GM21529 (cell line): ENCODE results near the gene SIRT5.

ENCODE experiments used
- ATAC-seq: cut with Tn5 transposase; IDR thresholded peaks from one replicate; pipeline ENCODE4 v1.9.1; 2021; ENCODE audit not compliant: unreplicated experiment

Gene SIRT5

GRCh38 chr6:13574571-13575376 lies at the start of gene SIRT5:
SIRT5 (plus strand) TSS chr6:13574601; CDS start chr6:13584111, 9,510 bp downstream.
- ATAC-seq = peak; percentile 81

DNA sequence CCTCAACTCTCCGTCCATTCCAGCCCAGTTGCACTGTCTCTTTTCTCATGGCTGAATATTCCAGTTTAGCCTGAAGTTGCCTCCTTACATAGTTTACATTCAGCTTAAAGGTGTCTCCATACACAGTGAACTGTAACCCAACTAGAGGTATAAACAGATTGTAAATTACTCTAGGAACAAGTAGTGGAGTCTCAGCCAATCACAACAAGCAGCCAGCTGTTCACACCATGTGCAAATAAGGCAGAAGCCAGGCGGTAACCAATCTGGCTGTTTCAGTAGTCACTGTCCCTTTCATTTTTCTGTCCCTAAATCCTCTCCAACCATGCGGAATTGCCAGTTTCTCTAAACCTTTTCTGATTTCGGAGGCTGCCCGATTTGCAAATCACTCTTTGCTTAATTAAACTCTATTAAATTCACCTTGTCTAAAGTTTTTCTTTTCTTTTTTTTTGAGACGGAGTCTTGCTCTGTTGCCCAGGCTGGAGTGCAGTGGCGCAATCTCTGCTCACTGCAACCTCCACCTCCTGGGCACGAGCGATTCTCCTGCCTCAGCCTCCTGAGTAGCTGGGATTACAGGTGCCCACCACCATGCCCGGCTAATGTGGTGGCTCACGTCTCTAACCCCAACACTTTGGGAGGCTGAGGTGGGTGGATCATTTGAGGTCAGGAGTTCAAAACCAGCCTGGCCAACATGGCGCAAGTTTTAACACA lies 49.4 kb upstream of the SIRT5 start:
- ATAC-seq = no peak

DNA sequence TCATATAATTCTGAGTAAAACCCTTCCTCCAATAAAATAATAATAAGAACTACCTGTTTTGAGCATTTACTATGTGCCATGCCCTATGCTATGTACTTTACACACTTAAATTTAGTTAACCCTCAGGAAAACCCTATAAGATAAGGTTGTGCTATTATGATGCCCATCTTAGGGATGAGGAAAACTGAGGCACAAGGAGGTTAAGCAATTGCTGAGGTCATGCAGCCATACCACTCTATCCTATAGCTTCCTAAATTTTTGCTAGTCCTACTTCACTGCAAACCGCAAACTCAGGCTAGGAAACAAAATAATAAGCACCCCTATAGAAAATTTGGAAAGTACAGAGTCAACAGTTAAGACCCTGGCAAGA lies 48.1 kb upstream of the SIRT5 start:
- ATAC-seq = no peak

- ATAC-seq = peak; percentile 83
Observed at GRCh38 chr6:13526727-13527670, 47.4 kb upstream of the SIRT5 start.

- ATAC-seq = no peak
Observed at GRCh38 chr6:13527671-13528056, 46.7 kb upstream of the SIRT5 start.

GRCh38 chr6:13528232-13528631 lies 46.2 kb upstream of the SIRT5 start:
- no peak for ATAC-seq

DNA sequence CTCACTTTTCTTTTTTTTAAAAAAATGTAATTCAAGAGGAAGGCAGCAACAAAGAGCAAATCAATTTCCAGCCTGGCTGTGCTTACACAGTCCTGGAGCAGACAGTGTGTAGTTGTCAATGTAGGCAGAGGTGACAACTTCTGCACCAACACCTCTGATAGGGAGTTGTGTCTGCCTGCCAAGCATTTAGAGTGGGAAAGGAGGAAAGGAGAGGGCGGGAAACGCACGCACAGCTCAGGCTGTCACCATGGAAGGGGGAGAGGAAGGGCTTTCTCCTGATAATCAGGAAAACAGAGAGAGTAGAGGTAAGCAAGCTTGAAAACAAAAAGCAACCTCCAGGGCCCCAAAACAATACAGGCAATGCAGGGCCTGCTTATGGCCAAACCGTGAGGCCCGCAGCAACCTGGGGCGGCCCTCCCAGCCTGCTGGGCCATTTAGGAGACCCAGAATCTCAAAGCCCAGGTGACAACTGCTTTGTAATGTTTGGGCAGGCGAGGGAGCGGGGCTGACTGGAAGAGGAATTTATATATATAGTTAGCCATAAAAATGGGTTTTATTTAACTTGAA lies 45.5 kb upstream of the SIRT5 start:
- no peak for ATAC-seq

DNA sequence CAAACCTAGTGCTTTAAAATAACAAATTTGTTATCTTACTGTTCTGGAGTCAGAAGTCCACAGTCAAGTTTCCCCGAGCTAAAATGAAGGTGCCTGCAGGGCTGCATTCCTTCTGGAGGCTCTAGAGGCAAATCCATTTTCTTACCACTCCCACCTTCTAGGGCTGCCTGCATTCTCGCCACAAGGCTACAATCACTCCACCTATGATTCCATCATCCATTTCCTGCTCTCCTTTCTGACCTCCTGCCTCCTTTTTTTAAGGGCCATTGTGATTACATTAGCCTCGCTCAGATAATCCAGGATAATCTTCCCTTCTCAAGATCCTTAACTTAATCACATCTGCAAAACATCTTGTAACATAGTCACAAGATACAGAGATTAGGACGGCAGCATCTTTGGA lies 42.4 kb upstream of the SIRT5 start:
- ATAC-seq = no peak

- no peak for ATAC-seq
Observed at GRCh38 chr6:13534536-13534935, 39.9 kb upstream of the SIRT5 start.

- ATAC-seq = no peak
Observed at GRCh38 chr6:13535306-13535705, 39.1 kb upstream of the SIRT5 start.

DNA sequence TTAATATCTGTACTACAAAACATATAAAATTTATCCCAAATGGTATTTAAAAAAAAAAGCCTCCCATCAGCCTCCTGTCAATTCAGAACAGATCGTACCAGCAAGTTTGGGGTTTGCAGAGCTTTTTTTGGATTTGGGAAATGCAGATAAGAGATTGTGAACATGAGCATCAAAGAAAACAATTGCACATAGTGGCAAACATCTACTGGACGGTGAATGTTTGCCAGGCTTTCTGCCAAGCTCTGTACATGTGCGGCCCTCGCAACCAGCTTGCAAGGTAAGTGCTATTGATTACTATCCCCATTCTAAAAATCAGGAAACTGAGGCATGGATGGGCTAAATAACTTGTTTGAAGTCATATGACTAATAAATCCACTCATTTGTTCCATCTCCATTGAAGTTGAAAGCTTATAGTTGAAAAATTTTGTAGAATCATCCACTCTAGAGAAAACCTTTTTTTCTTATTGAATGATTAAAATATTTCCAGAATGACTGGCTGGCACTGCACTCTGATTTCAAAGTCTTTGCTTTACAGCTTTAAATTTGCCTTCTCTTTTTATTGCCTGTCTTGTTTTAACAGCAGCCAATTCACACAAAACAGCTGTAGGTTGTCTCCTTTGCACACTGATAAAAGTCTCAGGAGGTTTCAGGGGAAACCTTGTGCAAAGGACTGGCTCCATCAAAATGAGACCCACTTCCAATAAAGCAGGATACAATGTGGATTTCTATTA lies 37.4 kb upstream of the SIRT5 start:
- ATAC-seq = no peak

DNA sequence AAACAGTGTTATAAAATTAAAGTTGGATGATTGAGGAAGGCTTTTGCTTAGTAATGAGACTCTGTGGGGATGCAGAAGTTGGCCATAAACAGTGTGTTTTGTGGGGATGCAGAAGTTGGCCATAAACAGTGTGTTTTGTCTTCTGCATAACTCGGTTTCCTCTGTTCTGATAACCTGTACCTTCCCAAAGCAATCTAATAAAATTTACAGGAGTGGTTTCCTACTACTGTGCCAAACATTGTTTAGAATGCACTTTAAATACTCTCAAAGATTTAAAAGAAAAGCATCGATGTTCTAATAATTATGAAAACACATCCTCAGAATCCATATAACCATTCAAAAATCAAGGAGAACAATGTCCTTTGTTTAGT lies 36.9 kb upstream of the SIRT5 start:
- no peak for ATAC-seq

DNA sequence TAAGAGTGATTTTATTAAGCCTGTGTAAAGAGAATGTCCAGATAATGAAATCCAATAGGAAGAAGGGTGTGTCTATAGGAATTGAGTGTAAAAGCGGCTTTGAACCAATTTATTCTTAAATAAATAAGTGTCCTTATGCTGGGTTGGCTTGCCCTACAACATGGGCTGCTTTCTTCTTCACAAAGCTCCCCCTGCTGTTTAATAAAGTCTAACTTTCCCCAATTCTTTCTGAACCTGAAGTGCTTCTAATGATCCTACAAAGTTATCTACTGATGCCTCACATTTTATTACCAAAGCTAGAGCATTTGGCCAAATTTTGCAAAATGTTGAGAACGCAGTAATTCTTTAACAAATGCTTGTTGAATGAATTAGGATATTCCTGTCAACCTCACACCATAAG lies 36.3 kb upstream of the SIRT5 start:
- no peak for ATAC-seq

- ATAC-seq = no peak
Observed at GRCh38 chr6:13538600-13538999, 35.8 kb upstream of the SIRT5 start.

DNA sequence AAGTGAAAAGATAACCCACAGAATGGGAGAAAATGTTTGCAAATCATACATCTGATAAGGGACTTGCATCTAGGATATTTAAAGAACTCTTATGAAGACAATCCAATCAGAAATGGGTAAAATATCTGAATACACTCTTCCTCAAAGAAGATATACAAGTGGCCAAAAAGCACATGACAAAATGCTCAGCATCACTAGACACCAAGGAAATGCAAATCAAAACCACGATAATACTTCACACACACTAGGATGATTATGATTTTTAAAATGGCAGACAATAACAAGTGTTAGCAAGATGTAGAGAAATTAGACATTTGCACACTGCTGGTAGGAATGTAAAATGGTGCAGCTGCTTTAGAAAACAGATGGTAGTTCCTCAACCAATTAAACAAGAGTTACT lies 34.8 kb upstream of the SIRT5 start:
- ATAC-seq = no peak

GRCh38 chr6:13541496-13541895 lies 32.9 kb upstream of the SIRT5 start:
- no peak for ATAC-seq

GRCh38 chr6:13544454-13545186 lies 29.8 kb upstream of the SIRT5 start:
- ATAC-seq = no peak

GRCh38 chr6:13545885-13546284 lies 28.5 kb upstream of the SIRT5 start:
- no peak for ATAC-seq

GRCh38 chr6:13548500-13549210 lies 25.7 kb upstream of the SIRT5 start:
- no peak for ATAC-seq
